K562 (cell line): ENCODE results near the gene TMPRSS7. TPM values are rescaled to one million over a fixed set of nuclear protein-coding genes. Genes with fewer than 3 reads are reported as not detected.

Experiments used
- ATAC-seq: fragments of 200-7000 bp; cut with Tn5 transposase; 3 replicates; pipeline ENCODE4 v1.9.1; 2020; ENCODE audit warnings: moderate library complexity
- BruUV-seq: library from RNA; stranded (reverse); fragments of 400-500 nt; replicated peaks from 2 replicates; lab custom pipeline; 2021; lab: Mats Ljungman, UMichigan
- CTCF ChIA-PET: fragments of 300-600 bp; formaldehyde crosslinking; extraction: SDS; loops from one replicate; lab custom pipeline; 2021; ENCODE audit warnings: low intra/inter-chr PET ratio; lab: Yijun Ruan, JAX
- POLR2A ChIA-PET: fragments of 300-600, 350-650 bp; sonication (Branson Sonifier 250); formaldehyde crosslinking; extraction: SDS; loops from one replicate; lab custom pipeline; 2021; ENCODE audit warnings: antibody characterized with exemption, inconsistent platforms; lab: Yijun Ruan, JAX
- DNase-seq, 4 experiments: peaks; one replicate each; pipeline versions ENCODE4 v3.0.0 to v3.0.0-alpha.2; 2011 to 2018; ENCODE audit warnings: low spot score in 3 of 4, mixed read lengths in 3 of 4; ENCODE audit errors: extremely low read depth in 1 of 4
- FAIRE-seq: peaks from 2 replicates; lab custom pipeline; 2011; peaks lifted over from hg19 to GRCh38; lab: Jason Lieb, UNC
- H2AFZ ChIP-seq: 2 replicates; pipeline ENCODE4 v1.6.0; 2011; ENCODE audit warnings: low read depth, low read length, control low read depth, inconsistent platforms
- H3K27ac ChIP-seq: fragments of 200-600 bp; 3 replicates; pipeline ENCODE4 v1.8.0; 2011; ENCODE audit warnings: low read depth, mild to moderate bottlenecking, control low read depth, inconsistent platforms, low read length, moderate library complexity, mixed read lengths; ENCODE audit errors: extremely low read depth
- H3K27me3 ChIP-seq, 2 experiments: fragments of 300-600 bp in 1 of 2; 2 replicates in 1 of 2; 3 replicates in 1 of 2; pipeline versions ENCODE4 v1.6.0 to v1.8.0; 2011; ENCODE audit warnings: inconsistent platforms in 2 of 2, low read length in 2 of 2, mild to moderate bottlenecking in 1 of 2, mixed read lengths in 1 of 2, moderate library complexity in 1 of 2; ENCODE audit not compliant: control insufficient read depth in 2 of 2, insufficient read depth in 2 of 2
- H3K36me3 ChIP-seq: fragments of 300-600 bp; 3 replicates; pipeline ENCODE4 v1.8.0; 2011; ENCODE audit warnings: mild to moderate bottlenecking, low read length, inconsistent platforms; ENCODE audit not compliant: control insufficient read depth, insufficient read depth
- H3K4me1 ChIP-seq, 2 experiments: fragments of 200-600 bp in 1 of 2; replicated peaks in 1 of 2; 2 replicates in 1 of 2; 3 replicates in 1 of 2; pipeline versions ENCODE4 v1.5.1 to v1.8.0; 2011; ENCODE audit warnings: inconsistent platforms in 2 of 2, low read length in 2 of 2, mild to moderate bottlenecking in 1 of 2, mixed read lengths in 1 of 2, moderate library complexity in 1 of 2; ENCODE audit not compliant: control insufficient read depth in 2 of 2, insufficient read depth in 2 of 2
- H3K4me2 ChIP-seq: 2 replicates; pipeline ENCODE4 v1.6.1; 2011; ENCODE audit warnings: low read length, control low read depth, inconsistent platforms, mixed read lengths; ENCODE audit not compliant: insufficient read depth
- H3K4me3 ChIP-seq: fragments of 200-600 bp; sonication (generic), shearing (Covaris generic); 2 replicates; pipeline ENCODE4 v1.5.1; 2016; ENCODE audit warnings: control low read depth, inconsistent platforms
- H3K79me2 ChIP-seq: fragments of 200-600 bp; 3 replicates; pipeline ENCODE4 v1.8.0; 2011; ENCODE audit warnings: low read length, inconsistent platforms; ENCODE audit not compliant: control insufficient read depth, insufficient read depth
- H3K9ac ChIP-seq, 2 experiments: 2 replicates each; pipeline versions ENCODE4 v1.6.0 to v1.6.1; 2011; ENCODE audit warnings: low read depth in 2 of 2, low read length in 2 of 2, control low read depth in 1 of 2, inconsistent platforms in 1 of 2, mild to moderate bottlenecking in 1 of 2, mixed read lengths in 1 of 2; ENCODE audit not compliant: insufficient read depth in 1 of 2
- H3K9me1 ChIP-seq: one replicate; pipeline ENCODE4 v1.6.0; 2011; ENCODE audit warnings: inconsistent platforms, mild to moderate bottlenecking, low read length, moderate library complexity; ENCODE audit not compliant: control insufficient read depth, insufficient read depth
- H3K9me3 ChIP-seq: replicated peaks from 2 replicates; pipeline ENCODE4 v1.5.1; 2011; ENCODE audit warnings: low read depth, low read length, inconsistent platforms; ENCODE audit not compliant: control insufficient read depth, insufficient read depth
- H4K20me1 ChIP-seq: replicated peaks from 2 replicates; pipeline ENCODE4 v1.6.1; 2011; ENCODE audit warnings: low read length, inconsistent platforms, mixed read lengths; ENCODE audit not compliant: control insufficient read depth, insufficient read depth
- E2F8 ChIP-seq: fragments of 450-650 bp; IDR thresholded peaks from 2 replicates; pipeline ENCODE4 v1.7.1; 2018; ENCODE audit warnings: mild to moderate bottlenecking, low read depth; ENCODE audit not compliant: partially characterized antibody
- KDM1A ChIP-seq, 2 experiments: fragments of 450-650 bp; IDR thresholded peaks; 2 replicates each; pipeline ENCODE4 v1.6.1; 2016; ENCODE audit warnings: mild to moderate bottlenecking in 2 of 2
- MAZ ChIP-seq, 2 experiments: fragments of 450-650 bp in 1 of 2; sonication (generic) in 1 of 2; formaldehyde crosslinking; IDR thresholded peaks in 1 of 2; conservative IDR thresholded peaks in 1 of 2; 2 replicates each; pipeline versions ENCODE4 v1.4.0 to v1.5.0; 2020; ENCODE audit warnings: mild to moderate bottlenecking in 1 of 2, missing genetic modification reagents in 1 of 2
- MCM3 ChIP-seq: fragments of 450-650 bp; IDR thresholded peaks from 2 replicates; pipeline ENCODE4 v1.6.1; 2016
- POLR2A ChIP-seq: fragments of 450-650 bp; conservative IDR thresholded peaks from 2 replicates; pipeline ENCODE4 v1.6.1; 2016
- RUNX1 ChIP-seq: sonication (generic); IDR thresholded peaks from 2 replicates; pipeline ENCODE4 v1.6.1; 2016; ENCODE audit warnings: antibody characterized with exemption, low read depth
- SNRNP70 ChIP-seq: fragments of 200-400 bp; formaldehyde crosslinking; optimal IDR thresholded peaks from 2 replicates; pipeline ENCODE3; 2017; ENCODE audit warnings: low read depth, low read length
- ZBTB17 ChIP-seq: fragments of 450-650 bp; formaldehyde crosslinking; IDR thresholded peaks from 2 replicates; pipeline ENCODE4 v1.4.0; 2020; ENCODE audit warnings: mild to moderate bottlenecking
- ZFP36 ChIP-seq: fragments of 150-350 bp; IDR thresholded peaks from 2 replicates; pipeline ENCODE4 v1.6.1; 2018; ENCODE audit warnings: low read length, low read depth; ENCODE audit not compliant: partially characterized antibody
- ZNF24 ChIP-seq: fragments of 450-650 bp; IDR thresholded peaks from 2 replicates; pipeline ENCODE4 v1.6.1; 2016
- ZNF445 ChIP-seq: fragments of 250-450 bp; sonication (Bioruptor Pico); IDR thresholded peaks from 2 replicates; pipeline ENCODE4 v1.4.0; 2020; ENCODE audit warnings: low read depth, mild to moderate bottlenecking, moderate library complexity
- WGBS: fragments of 100-300 bp; shearing (Covaris generic); methylation state at CpG from one replicate; pipeline ENCODE4 v1.1.6; 2016; ENCODE audit warnings: low coverage, mixed read lengths; ENCODE audit not compliant: insufficient coverage; ENCODE audit errors: missing lambda C conversion rate; 5-methylcytosine and 5-hydroxymethylcytosine counted together
- in situ Hi-C: fragments of 300-500 bp; cut with MboI; formaldehyde crosslinking; loops from 4 replicates; pipeline ENCODE4 v1.15.0; 2018; ENCODE audit warnings: inconsistent platforms, mixed read lengths
- intact Hi-C: fragments of 100-400 bp; cut with micrococcal nuclease; formaldehyde crosslinking; loops from 2 replicates; pipeline ENCODE4 v1.14.2; 2022
- polyA plus RNA-seq, 8 experiments: library from polyadenylated mRNA; depleted of rRNA in 4 of 8; stranded (reverse) in 5 of 8; unstranded in 3 of 8; fragments of >200 nt; fragmentation: Nextera tagmentation in 2 of 8; fragmentation: Illumina TruSeq in 1 of 8; extraction: Ambion mirVana in 2 of 8; extraction: Trizol in 1 of 8; gene quantifications; 2 replicates each; pipeline versions ENCODE4 v1.2.1 to v1.2.3, GENCODE V29; 2011 to 2014; ENCODE audit warnings: inconsistent platforms in 1 of 8, missing spikeins in 1 of 8
- total RNA-seq, 7 experiments: library from RNA; depleted of rRNA in 6 of 7; stranded (reverse); fragments of >200 nt in 6 of 7; fragmentation: Illumina TruSeq in 2 of 7; extraction: Trizol in 2 of 7; gene quantifications; 2 replicates each; pipeline versions ENCODE4 v1.2.1 to v1.2.3, GENCODE V29; 2011 to 2021; ENCODE audit warnings: low replicate concordance in 1 of 7
- TF ChIP-seq, protein P1 (sequence below): fragments of 450-650 bp; IDR thresholded peaks from 2 replicates; pipeline ENCODE4 v1.6.1; 2018; ENCODE audit not compliant: partially characterized antibody
- TF ChIP-seq, protein P2 (sequence below): fragments of 200-800 bp; sonication (Bioruptor generic); IDR thresholded peaks from 2 replicates; pipeline ENCODE4 v1.6.1; 2016; ENCODE audit warnings: missing genetic modification characterization, missing compliant biosample characterization

Gene TMPRSS7
- total and polyA plus RNA-seq, 9 of the 15 experiments (the other 6 are each of a cell fraction or from before 2014, with no cell fraction given), result not detected

DNA sequence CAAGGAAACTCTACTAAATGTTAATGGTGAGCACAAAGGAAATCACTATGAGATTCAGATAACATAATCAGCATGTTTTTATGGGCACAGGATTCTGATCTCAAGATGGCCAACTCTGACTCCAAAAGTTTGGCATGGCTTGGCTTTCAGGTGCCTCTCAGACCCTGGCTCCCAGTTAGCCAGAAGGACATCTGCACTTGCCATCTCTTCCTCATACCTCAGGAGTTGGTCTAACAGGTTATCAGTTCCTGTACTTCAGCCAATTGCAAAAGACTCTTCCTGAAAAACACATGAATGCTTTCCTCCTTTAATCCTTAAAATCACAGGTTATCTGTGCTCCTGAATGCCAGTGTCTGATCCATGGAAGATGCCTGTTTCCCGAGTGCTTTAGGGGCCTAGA is 25.0 kb downstream of the TMPRSS7 start:
- in situ Hi-C loops, result no loop called here
- Histone ChIP-seq H3K4me1 (no peaks in the 10 kb centered on the region; a peak in 1 of 5 replicates), H3K9me1 (no peaks in the 10 kb centered on the region), H3K4me2 (no peak overlapping the region), H3K36me3 (no peaks in the 10 kb centered on the region), H2AFZ (no peak overlapping the region), H3K9ac (no peak overlapping the region), H3K4me3 (no peak overlapping the region), H3K79me2 (no peaks in the 10 kb centered on the region), H3K9me3 (no peaks in the 10 kb centered on the region), H3K27me3 (no peaks in the 10 kb centered on the region), H3K27ac (no peak overlapping the region), H4K20me1 (no peaks in the 10 kb centered on the region)
- FAIRE-seq, result no peak
- ChIA-PET CTCF (no interaction called here), POLR2A (no interaction called here)
- intact Hi-C loops, result no loop called here
- 0% methylated on average over 1 of the region's 1 CpG for WGBS
- DNase-seq, result no peak
- BruUV-seq, result no TSS peak
- no peak for ATAC-seq
- TF ChIP-seq E2F8 (no peak), ZFP36 (no peak), ZNF24 (no peak), ZNF445 (CRISPR knock-in tag) (no peak), ZBTB17 (no peak), KDM1A (IDR thresholded peaks at IDR 0.05) (no peak), MCM3 (no peak), SNRNP70 (no peak), RUNX1 (no peak), POLR2A (no peak), MAZ (CRISPR knock-in tag; conservative IDR thresholded peaks at IDR 0.05 in 1 of 2, IDR thresholded peaks at IDR 0.05 in 1 of 2) (no peak)
- TF ChIP-seq, protein P1, sequence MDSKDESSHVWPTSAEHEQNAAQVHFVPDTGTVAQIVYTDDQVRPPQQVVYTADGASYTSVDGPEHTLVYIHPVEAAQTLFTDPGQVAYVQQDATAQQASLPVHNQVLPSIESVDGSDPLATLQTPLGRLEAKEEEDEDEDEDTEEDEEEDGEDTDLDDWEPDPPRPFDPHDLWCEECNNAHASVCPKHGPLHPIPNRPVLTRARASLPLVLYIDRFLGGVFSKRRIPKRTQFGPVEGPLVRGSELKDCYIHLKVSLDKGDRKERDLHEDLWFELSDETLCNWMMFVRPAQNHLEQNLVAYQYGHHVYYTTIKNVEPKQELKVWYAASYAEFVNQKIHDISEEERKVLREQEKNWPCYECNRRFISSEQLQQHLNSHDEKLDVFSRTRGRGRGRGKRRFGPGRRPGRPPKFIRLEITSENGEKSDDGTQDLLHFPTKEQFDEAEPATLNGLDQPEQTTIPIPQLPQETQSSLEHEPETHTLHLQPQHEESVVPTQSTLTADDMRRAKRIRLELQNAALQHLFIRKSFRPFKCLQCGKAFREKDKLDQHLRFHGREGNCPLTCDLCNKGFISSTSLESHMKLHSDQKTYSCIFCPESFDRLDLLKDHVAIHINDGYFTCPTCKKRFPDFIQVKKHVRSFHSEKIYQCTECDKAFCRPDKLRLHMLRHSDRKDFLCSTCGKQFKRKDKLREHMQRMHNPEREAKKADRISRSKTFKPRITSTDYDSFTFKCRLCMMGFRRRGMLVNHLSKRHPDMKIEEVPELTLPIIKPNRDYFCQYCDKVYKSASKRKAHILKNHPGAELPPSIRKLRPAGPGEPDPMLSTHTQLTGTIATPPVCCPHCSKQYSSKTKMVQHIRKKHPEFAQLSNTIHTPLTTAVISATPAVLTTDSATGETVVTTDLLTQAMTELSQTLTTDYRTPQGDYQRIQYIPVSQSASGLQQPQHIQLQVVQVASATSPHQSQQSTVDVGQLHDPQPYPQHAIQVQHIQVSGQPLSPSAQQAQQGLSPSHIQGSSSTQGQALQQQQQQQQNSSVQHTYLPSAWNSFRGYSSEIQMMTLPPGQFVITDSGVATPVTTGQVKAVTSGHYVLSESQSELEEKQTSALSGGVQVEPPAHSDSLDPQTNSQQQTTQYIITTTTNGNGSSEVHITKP, result no peak
- TF ChIP-seq, protein P2, sequence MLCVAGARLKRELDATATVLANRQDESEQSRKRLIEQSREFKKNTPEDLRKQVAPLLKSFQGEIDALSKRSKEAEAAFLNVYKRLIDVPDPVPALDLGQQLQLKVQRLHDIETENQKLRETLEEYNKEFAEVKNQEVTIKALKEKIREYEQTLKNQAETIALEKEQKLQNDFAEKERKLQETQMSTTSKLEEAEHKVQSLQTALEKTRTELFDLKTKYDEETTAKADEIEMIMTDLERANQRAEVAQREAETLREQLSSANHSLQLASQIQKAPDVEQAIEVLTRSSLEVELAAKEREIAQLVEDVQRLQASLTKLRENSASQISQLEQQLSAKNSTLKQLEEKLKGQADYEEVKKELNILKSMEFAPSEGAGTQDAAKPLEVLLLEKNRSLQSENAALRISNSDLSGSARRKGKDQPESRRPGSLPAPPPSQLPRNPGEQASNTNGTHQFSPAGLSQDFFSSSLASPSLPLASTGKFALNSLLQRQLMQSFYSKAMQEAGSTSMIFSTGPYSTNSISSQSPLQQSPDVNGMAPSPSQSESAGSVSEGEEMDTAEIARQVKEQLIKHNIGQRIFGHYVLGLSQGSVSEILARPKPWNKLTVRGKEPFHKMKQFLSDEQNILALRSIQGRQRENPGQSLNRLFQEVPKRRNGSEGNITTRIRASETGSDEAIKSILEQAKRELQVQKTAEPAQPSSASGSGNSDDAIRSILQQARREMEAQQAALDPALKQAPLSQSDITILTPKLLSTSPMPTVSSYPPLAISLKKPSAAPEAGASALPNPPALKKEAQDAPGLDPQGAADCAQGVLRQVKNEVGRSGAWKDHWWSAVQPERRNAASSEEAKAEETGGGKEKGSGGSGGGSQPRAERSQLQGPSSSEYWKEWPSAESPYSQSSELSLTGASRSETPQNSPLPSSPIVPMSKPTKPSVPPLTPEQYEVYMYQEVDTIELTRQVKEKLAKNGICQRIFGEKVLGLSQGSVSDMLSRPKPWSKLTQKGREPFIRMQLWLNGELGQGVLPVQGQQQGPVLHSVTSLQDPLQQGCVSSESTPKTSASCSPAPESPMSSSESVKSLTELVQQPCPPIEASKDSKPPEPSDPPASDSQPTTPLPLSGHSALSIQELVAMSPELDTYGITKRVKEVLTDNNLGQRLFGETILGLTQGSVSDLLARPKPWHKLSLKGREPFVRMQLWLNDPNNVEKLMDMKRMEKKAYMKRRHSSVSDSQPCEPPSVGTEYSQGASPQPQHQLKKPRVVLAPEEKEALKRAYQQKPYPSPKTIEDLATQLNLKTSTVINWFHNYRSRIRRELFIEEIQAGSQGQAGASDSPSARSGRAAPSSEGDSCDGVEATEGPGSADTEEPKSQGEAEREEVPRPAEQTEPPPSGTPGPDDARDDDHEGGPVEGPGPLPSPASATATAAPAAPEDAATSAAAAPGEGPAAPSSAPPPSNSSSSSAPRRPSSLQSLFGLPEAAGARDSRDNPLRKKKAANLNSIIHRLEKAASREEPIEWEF, result no peak
